Transverse colon (tissue), 4 donors: ENCODE results near the gene PIEZO2.

Experiments
- POLR2A ChIP-seq: fragments of 450-650 bp; IDR thresholded peaks from one replicate; pipeline ENCODE4 v1.6.1; 2016; ENCODE audit warnings: antibody characterized with exemption, mild to moderate bottlenecking, moderate library complexity
- POLR2AphosphoS5 ChIP-seq, 3 donors: sonication (generic); formaldehyde crosslinking; IDR thresholded peaks; one replicate each; pipeline ENCODE4 v1.6.1; 2016; ENCODE audit warnings: antibody characterized with exemption in 3 of 3
- TF ChIP-seq, protein P1 (sequence below), 5 experiments: fragments of 200-600 bp in 3 of 5; fragments of 450-650 bp in 2 of 5; sonication (generic) in 3 of 5; IDR thresholded peaks; 1 replicate in 2 of 5; 2 replicates in 3 of 5; pipeline ENCODE4 v1.5.1; 2016 to 2017; ENCODE audit warnings: antibody characterized with exemption in 5 of 5, inconsistent platforms in 3 of 5, mild to moderate bottlenecking in 2 of 5, moderate library complexity in 1 of 5

DNA sequence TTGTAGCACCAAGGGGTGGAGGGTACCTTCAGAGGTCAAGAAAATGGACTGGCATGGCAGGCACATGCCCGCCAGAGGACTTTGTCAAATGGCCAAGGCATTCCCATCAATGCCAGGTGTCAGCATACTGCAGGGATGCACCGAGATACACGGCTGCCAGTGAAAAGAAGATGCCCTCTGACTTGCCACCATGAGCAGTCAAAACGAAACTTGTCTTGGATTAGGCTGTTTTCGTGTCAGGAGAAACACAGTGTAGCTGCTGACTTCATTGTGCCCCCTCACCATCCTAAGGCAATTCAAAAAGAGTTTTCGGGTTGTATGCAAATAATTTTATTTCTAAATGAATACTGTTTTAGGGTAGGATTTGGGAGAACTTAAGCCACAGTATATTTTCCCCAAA lies 442.1 kb downstream of the PIEZO2 start:
- TF ChIP-seq, protein P1, sequence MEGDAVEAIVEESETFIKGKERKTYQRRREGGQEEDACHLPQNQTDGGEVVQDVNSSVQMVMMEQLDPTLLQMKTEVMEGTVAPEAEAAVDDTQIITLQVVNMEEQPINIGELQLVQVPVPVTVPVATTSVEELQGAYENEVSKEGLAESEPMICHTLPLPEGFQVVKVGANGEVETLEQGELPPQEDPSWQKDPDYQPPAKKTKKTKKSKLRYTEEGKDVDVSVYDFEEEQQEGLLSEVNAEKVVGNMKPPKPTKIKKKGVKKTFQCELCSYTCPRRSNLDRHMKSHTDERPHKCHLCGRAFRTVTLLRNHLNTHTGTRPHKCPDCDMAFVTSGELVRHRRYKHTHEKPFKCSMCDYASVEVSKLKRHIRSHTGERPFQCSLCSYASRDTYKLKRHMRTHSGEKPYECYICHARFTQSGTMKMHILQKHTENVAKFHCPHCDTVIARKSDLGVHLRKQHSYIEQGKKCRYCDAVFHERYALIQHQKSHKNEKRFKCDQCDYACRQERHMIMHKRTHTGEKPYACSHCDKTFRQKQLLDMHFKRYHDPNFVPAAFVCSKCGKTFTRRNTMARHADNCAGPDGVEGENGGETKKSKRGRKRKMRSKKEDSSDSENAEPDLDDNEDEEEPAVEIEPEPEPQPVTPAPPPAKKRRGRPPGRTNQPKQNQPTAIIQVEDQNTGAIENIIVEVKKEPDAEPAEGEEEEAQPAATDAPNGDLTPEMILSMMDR (IDR thresholded peaks at IDR 0.05): no peak
- TF ChIP-seq POLR2A: no peak
- no peak for TF ChIP-seq POLR2AphosphoS5 (IDR thresholded peaks at IDR 0.05)
